Measurements from ENCODE around the gene TRIP12. TPM values are rescaled to one million over a fixed set of nuclear protein-coding genes. Genes with fewer than 3 reads are reported as not detected.

The TRIP12 gene
- total and polyA plus RNA-seq, 2 of the 13 experiments (the other 11 are each of a cell fraction or from before 2014, with no cell fraction given) = 72.1 to 153 TPM

GRCh38 chr2:229779650-229780049, 142.2 kb downstream of the TRIP12 start:
- peaks cover 18 to 75% of the 10 kb centered on the region in 2 experiments for H3K36me3 ChIP-seq (replicated peaks in 1 of 2; ENCODE audit: control insufficient read depth in 1 of 2, insufficient read depth in 2 of 2, low read length in 2 of 2)
- no peak overlapping the region for H3K9ac ChIP-seq (ENCODE audit: insufficient read depth, low read depth, low read length)
- no peak overlapping the region for H3K27ac ChIP-seq (ENCODE audit: extremely low read length, insufficient read depth, low read length)
- TF ChIP-seq RBM22 (optimal IDR thresholded peaks at IDR 0.05; ENCODE audit: low read length) = peak; percentile 37
- TF ChIP-seq, protein P1, sequence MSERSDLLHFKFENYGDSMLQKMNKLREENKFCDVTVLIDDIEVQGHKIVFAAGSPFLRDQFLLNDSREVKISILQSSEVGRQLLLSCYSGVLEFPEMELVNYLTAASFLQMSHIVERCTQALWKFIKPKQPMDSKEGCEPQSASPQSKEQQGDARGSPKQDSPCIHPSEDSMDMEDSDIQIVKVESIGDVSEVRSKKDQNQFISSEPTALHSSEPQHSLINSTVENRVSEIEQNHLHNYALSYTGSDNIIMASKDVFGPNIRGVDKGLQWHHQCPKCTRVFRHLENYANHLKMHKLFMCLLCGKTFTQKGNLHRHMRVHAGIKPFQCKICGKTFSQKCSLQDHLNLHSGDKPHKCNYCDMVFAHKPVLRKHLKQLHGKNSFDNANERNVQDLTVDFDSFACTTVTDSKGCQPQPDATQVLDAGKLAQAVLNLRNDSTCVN (CRISPR knock-in tag; IDR thresholded peaks at IDR 0.05; ENCODE audit: borderline replicate concordance) = no peak
- no peak for ATAC-seq
- H3K27me3 ChIP-seq (ENCODE audit: control insufficient read depth in 1 of 2, insufficient read depth in 2 of 2, low read length in 2 of 2) = no peaks in the 10 kb centered on the region
- intact Hi-C loops (cut with micrococcal nuclease; ENCODE audit: unreplicated experiment) = no loop called here
- no peak for FAIRE-seq
- no peak overlapping the region for H3K4me3 ChIP-seq (replicated peaks in 1 of 3; ENCODE audit: insufficient read depth in 1 of 3, low read depth in 2 of 3, low read length in 3 of 3)
- ChIA-PET POLR2A (no interaction called here), CTCF (ENCODE audit: low intra/inter-chr PET ratio, low total read pairs) (no interaction called here)
- no TSS peak for BruUV-seq (replicated peaks)
- 100% methylated on average over 3 of the region's 3 CpGs for WGBS (ENCODE audit: low lambda C conversion rate)
- peaks cover 6% of the 10 kb centered on the region; the same call in 1 of the 2 replicates for H4K20me1 ChIP-seq (ENCODE audit: insufficient read depth, low read length)
- no peaks in the 10 kb centered on the region for H3K9me3 ChIP-seq (ENCODE audit: low read length)
- H3K4me2 ChIP-seq (ENCODE audit: low read depth, low read length) = no peak overlapping the region
- DNase-seq (ENCODE audit: low spot score) = no peak
- no peaks in the 10 kb centered on the region for H3K79me2 ChIP-seq (ENCODE audit: insufficient read depth, low read length)
- in situ Hi-C loops (cut with HindIII; ENCODE audit: extremely low pct_ligation_motif_present, low pct_unique_long_range_greater_than_20kb) = no loop called here
- no peak overlapping the region for H2AFZ ChIP-seq (ENCODE audit: low read length)
- H3K4me1 ChIP-seq (ENCODE audit: insufficient read depth, low read length) = no peaks in the 10 kb centered on the region

DNA sequence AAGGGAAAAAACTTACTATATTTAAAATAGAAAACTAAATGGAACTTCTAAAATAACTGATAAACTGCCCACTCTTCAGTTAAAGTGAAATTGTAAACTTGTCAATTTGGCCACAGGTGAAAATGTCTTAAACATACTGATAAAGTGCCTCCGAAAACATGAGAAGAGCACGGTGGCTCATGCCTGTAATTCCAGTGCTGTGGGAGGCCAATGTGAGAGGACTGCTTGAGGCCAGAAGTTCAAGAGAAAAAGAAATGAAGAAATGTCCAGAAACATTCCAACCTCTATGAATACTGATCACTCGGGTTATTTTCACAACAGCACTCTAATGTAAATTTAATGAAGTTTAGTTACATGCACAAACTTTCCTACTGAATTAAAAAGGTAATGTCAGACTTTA, 144.1 kb downstream of the TRIP12 start:
- no peaks in the 10 kb centered on the region for H3K9me3 ChIP-seq (ENCODE audit: low read length)
- no peak overlapping the region for H3K4me2 ChIP-seq (ENCODE audit: low read depth, low read length)
- H3K79me2 ChIP-seq (ENCODE audit: insufficient read depth, low read length) = no peaks in the 10 kb centered on the region
- FAIRE-seq (no peak), ATAC-seq (no peak), DNase-seq (ENCODE audit: low spot score) (no peak)
- H3K4me3 ChIP-seq (replicated peaks in 1 of 3; ENCODE audit: insufficient read depth in 1 of 3, low read depth in 2 of 3, low read length in 3 of 3) = no peak overlapping the region
- no peak overlapping the region for H2AFZ ChIP-seq (ENCODE audit: low read length)
- H3K9ac ChIP-seq (ENCODE audit: insufficient read depth, low read depth, low read length) = no peak overlapping the region
- WGBS (ENCODE audit: low lambda C conversion rate) = 97% methylated on average over 3 of the region's 3 CpGs
- H3K27me3 ChIP-seq (ENCODE audit: control insufficient read depth in 1 of 2, insufficient read depth in 2 of 2, low read length in 2 of 2) = no peaks in the 10 kb centered on the region
- H3K4me1 ChIP-seq (ENCODE audit: insufficient read depth, low read length) = no peaks in the 10 kb centered on the region
- peaks cover 26 to 76% of the 10 kb centered on the region in 2 experiments for H3K36me3 ChIP-seq (replicated peaks in 1 of 2; ENCODE audit: control insufficient read depth in 1 of 2, insufficient read depth in 2 of 2, low read length in 2 of 2)
- BruUV-seq (replicated peaks) = no TSS peak
- POLR2A ChIA-PET = no interaction called here
- H3K27ac ChIP-seq (ENCODE audit: extremely low read length, insufficient read depth, low read length) = no peak overlapping the region
- CTCF ChIA-PET (ENCODE audit: low intra/inter-chr PET ratio, low total read pairs) = no interaction called here
- H4K20me1 ChIP-seq (ENCODE audit: insufficient read depth, low read length) = peaks cover 6% of the 10 kb centered on the region; the same call in 1 of the 2 replicates
- no peak for TF ChIP-seq ZMYM4 (CRISPR knock-in tag; IDR thresholded peaks at IDR 0.05)
- no peak for TF ChIP-seq HOXD1 (CRISPR knock-in tag; IDR thresholded peaks at IDR 0.05)
- TF ChIP-seq ZNF503 (CRISPR knock-in tag; IDR thresholded peaks at IDR 0.05) = no peak
- TF ChIP-seq AHR (CRISPR knock-in tag; IDR thresholded peaks at IDR 0.05) = no peak
- TF ChIP-seq ZNF788 (CRISPR knock-in tag; IDR thresholded peaks at IDR 0.05; ENCODE audit: borderline replicate concordance) = no peak
- in situ Hi-C loops (cut with HindIII; ENCODE audit: extremely low pct_ligation_motif_present, low pct_unique_long_range_greater_than_20kb) = no loop called here
- intact Hi-C loops (cut with micrococcal nuclease; ENCODE audit: unreplicated experiment) = no loop called here
